IMR-90 (cell line): Measurements from ENCODE around the gene KRTAP10-7. TPM values are rescaled to one million over a fixed set of nuclear protein-coding genes. Genes with fewer than 3 reads are reported as not detected.

Experiments
- ATAC-seq: fragments of 200-7000 bp; cut with Tn5 transposase; 2 replicates; pipeline ENCODE4 v1.9.1; 2020; ENCODE audit warnings: low read depth, mild to moderate bottlenecking, moderate library complexity
- BruUV-seq: library from RNA; stranded (reverse); fragments of 400-500 nt; replicated peaks from 2 replicates; lab custom pipeline; 2021; lab: Mats Ljungman, UMichigan
- CTCF ChIA-PET: fragments of 300-600 bp; formaldehyde crosslinking; extraction: SDS; loops from one replicate; lab custom pipeline; 2021; ENCODE audit warnings: antibody characterized with exemption; lab: Yijun Ruan, JAX
- POLR2A ChIA-PET: fragments of 300-600 bp; sonication (Branson Sonifier 250); formaldehyde crosslinking; loops from one replicate; lab custom pipeline; 2022; ENCODE audit warnings: antibody characterized with exemption; ENCODE audit not compliant: unreplicated experiment; lab: Charles Lee
- DNase-seq: peaks from one replicate; pipeline ENCODE4 v3.0.0; 2013
- H2AFZ ChIP-seq: replicated peaks from 2 replicates; pipeline ENCODE3; 2013; ENCODE audit warnings: low read length, mild to moderate bottlenecking; ENCODE audit not compliant: poor library complexity
- H2AK5ac ChIP-seq: 2 replicates; pipeline ENCODE4 v1.6.1; 2013; ENCODE audit warnings: low read depth, low read length, inconsistent platforms
- H2AK9ac ChIP-seq: replicated peaks from 2 replicates; pipeline ENCODE3; 2013; ENCODE audit warnings: mild to moderate bottlenecking, low read depth, low read length, moderate library complexity; ENCODE audit not compliant: poor library complexity
- H2BK120ac ChIP-seq: 2 replicates; pipeline ENCODE4 v1.6.1; 2013; ENCODE audit warnings: low read depth, low read length, inconsistent platforms
- H2BK15ac ChIP-seq: 3 replicates; pipeline ENCODE4 v1.6.1; 2013; ENCODE audit warnings: low read depth, low read length, inconsistent platforms
- H2BK20ac ChIP-seq: 2 replicates; pipeline ENCODE4 v1.6.1; 2013; ENCODE audit warnings: low read depth, mild to moderate bottlenecking, inconsistent platforms, low read length, moderate library complexity
- H2BK5ac ChIP-seq: 2 replicates; pipeline ENCODE4 v1.6.1; 2013; ENCODE audit warnings: mild to moderate bottlenecking, low read depth, low read length, inconsistent platforms; ENCODE audit not compliant: poor library complexity, severe bottlenecking
- H3K14ac ChIP-seq: replicated peaks from 2 replicates; pipeline ENCODE4 v1.6.1; 2013; ENCODE audit warnings: low read depth, low read length, inconsistent platforms
- H3K18ac ChIP-seq: 2 replicates; pipeline ENCODE4 v1.6.1; 2013; ENCODE audit warnings: low read depth, low read length, control low read depth
- H3K23ac ChIP-seq: 2 replicates; pipeline ENCODE4 v1.6.1; 2013; ENCODE audit warnings: low read depth, low read length, inconsistent platforms
- H3K27ac ChIP-seq: 2 replicates; pipeline ENCODE4 v1.5.1; 2013; ENCODE audit warnings: mild to moderate bottlenecking, control low read depth, low read length; ENCODE audit not compliant: insufficient read depth
- H3K27me3 ChIP-seq: 2 replicates; pipeline ENCODE4 v1.6.1; 2013; ENCODE audit warnings: low read length; ENCODE audit not compliant: control insufficient read depth, insufficient read depth
- H3K36me3 ChIP-seq: 2 replicates; pipeline ENCODE4 v1.6.1; 2013; ENCODE audit warnings: low read length, mixed read lengths; ENCODE audit not compliant: control insufficient read depth, insufficient read depth
- H3K4ac ChIP-seq: 2 replicates; pipeline ENCODE4 v1.6.1; 2013; ENCODE audit warnings: low read depth, low read length, inconsistent platforms
- H3K4me1 ChIP-seq: 2 replicates; pipeline ENCODE4 v1.6.1; 2013; ENCODE audit warnings: low read length, mixed read lengths; ENCODE audit not compliant: control insufficient read depth, insufficient read depth
- H3K4me2 ChIP-seq: 2 replicates; pipeline ENCODE4 v1.6.1; 2013; ENCODE audit warnings: low read depth, mild to moderate bottlenecking, control low read depth, low read length, moderate library complexity
- H3K4me3 ChIP-seq: 2 replicates; pipeline ENCODE4 v1.5.1; 2013; ENCODE audit warnings: low read depth, mild to moderate bottlenecking, control low read depth, low read length, moderate library complexity; ENCODE audit not compliant: insufficient read depth
- H3K56ac ChIP-seq: 2 replicates; pipeline ENCODE4 v1.6.1; 2013; ENCODE audit warnings: low read length, inconsistent platforms; ENCODE audit not compliant: insufficient read depth; ENCODE audit errors: extremely low read depth
- H3K79me1 ChIP-seq, 2 experiments: 2 replicates each; pipeline ENCODE4 v1.6.1; 2013; ENCODE audit warnings: low read length in 2 of 2, inconsistent platforms in 1 of 2, low read depth in 1 of 2
- H3K9ac ChIP-seq: 2 replicates; pipeline ENCODE4 v1.6.1; 2013; ENCODE audit warnings: low read depth, low read length, control low read depth
- H3K9me1 ChIP-seq: 2 replicates; pipeline ENCODE4 v1.6.1; 2013; ENCODE audit warnings: low read length, inconsistent platforms; ENCODE audit not compliant: insufficient read depth
- H3K9me3 ChIP-seq: 2 replicates; pipeline ENCODE4 v1.6.1; 2013; ENCODE audit warnings: low read length; ENCODE audit not compliant: control insufficient read depth, insufficient read depth
- H4K20me1 ChIP-seq: 2 replicates; pipeline ENCODE4 v1.6.1; 2013; ENCODE audit warnings: low read length, inconsistent platforms; ENCODE audit not compliant: insufficient read depth
- H4K5ac ChIP-seq: 2 replicates; pipeline ENCODE4 v1.6.1; 2013; ENCODE audit warnings: mild to moderate bottlenecking, low read depth, low read length, control low read depth
- H4K8ac ChIP-seq, 2 experiments: 2 replicates each; pipeline ENCODE4 v1.6.1; 2013; ENCODE audit warnings: low read depth in 2 of 2, low read length in 2 of 2, control low read depth in 1 of 2, inconsistent platforms in 1 of 2
- H4K91ac ChIP-seq: 2 replicates; pipeline ENCODE4 v1.6.1; 2013; ENCODE audit warnings: low read depth, low read length, inconsistent platforms; ENCODE audit not compliant: insufficient read depth
- BHLHE40 ChIP-seq: fragments of 150-350 bp; IDR thresholded peaks from 2 replicates; pipeline ENCODE4 v1.6.1; 2016; ENCODE audit warnings: mild to moderate bottlenecking, low read depth, low read length
- CEBPB ChIP-seq: IDR thresholded peaks from 2 replicates; pipeline ENCODE4 v1.6.1; 2012; ENCODE audit warnings: low read depth, low read length, improper control_type of control experiment
- CHD1 ChIP-seq: IDR thresholded peaks from 2 replicates; pipeline ENCODE4 v1.6.1; 2012; ENCODE audit warnings: low read depth, low read length, improper control_type of control experiment
- FOS ChIP-seq: fragments of 150-350 bp; IDR thresholded peaks from 2 replicates; pipeline ENCODE4 v1.6.1; 2016; ENCODE audit warnings: low read depth, low read length
- MAFK ChIP-seq: IDR thresholded peaks from 2 replicates; pipeline ENCODE4 v1.6.1; 2012; ENCODE audit warnings: low read depth, low read length, improper control_type of control experiment
- MAZ ChIP-seq: IDR thresholded peaks from 2 replicates; pipeline ENCODE4 v1.6.1; 2012; ENCODE audit warnings: low read depth, mild to moderate bottlenecking, low read length, improper control_type of control experiment, moderate library complexity, borderline replicate concordance
- MXI1 ChIP-seq: IDR thresholded peaks from 2 replicates; pipeline ENCODE4 v1.6.1; 2012; ENCODE audit warnings: low read depth, mild to moderate bottlenecking, low read length, moderate library complexity, borderline replicate concordance
- NFE2L2 ChIP-seq: fragments of 150-350 bp; IDR thresholded peaks from 2 replicates; pipeline ENCODE4 v1.6.1; 2016; ENCODE audit warnings: low read depth, mild to moderate bottlenecking, low read length
- POLR2A ChIP-seq: IDR thresholded peaks from 2 replicates; pipeline ENCODE4 v1.6.1; 2012; ENCODE audit warnings: mild to moderate bottlenecking, low read depth, low read length
- RAD21 ChIP-seq: IDR thresholded peaks from 2 replicates; pipeline ENCODE4 v1.6.1; 2012; ENCODE audit warnings: low read length, improper control_type of control experiment
- RCOR1 ChIP-seq: IDR thresholded peaks from 2 replicates; pipeline ENCODE4 v1.6.1; 2012; ENCODE audit warnings: mild to moderate bottlenecking, low read length, improper control_type of control experiment; ENCODE audit not compliant: insufficient replicate concordance
- RFX5 ChIP-seq: IDR thresholded peaks from 2 replicates; pipeline ENCODE4 v1.8.0; 2012; ENCODE audit warnings: low read depth, mild to moderate bottlenecking, low read length, moderate library complexity
- SMC3 ChIP-seq: fragments of 150-350 bp; IDR thresholded peaks from 2 replicates; pipeline ENCODE4 v1.6.1; 2016; ENCODE audit warnings: low read depth, mild to moderate bottlenecking, antibody characterized with exemption, low read length, moderate library complexity
- WGBS, 2 experiments: methylation state at CpG; one replicate each; pipeline versions ENCODE4 v1.1.5 to v1.1.7; 2013; ENCODE audit warnings: missing lambda C conversion rate in 2 of 2; ENCODE audit not compliant: insufficient read length in 1 of 2; ENCODE audit errors: extremely low coverage in 2 of 2; 5-methylcytosine and 5-hydroxymethylcytosine counted together
- dilution Hi-C: fragments of 300-500 bp; cut with HindIII; formaldehyde crosslinking; loops from one replicate; pipeline ENCODE4 v1.14.3; 2018; ENCODE audit warnings: low sequenced_read_pairs; ENCODE audit not compliant: unreplicated experiment
- in situ Hi-C: fragments of 300-500 bp; cut with MboI; formaldehyde crosslinking; loops from 3 replicates; pipeline ENCODE4 v1.14.3; 2019; ENCODE audit warnings: low sequenced_read_pairs, inconsistent platforms, mixed read lengths
- intact Hi-C: fragments of 100-400 bp; cut with micrococcal nuclease; formaldehyde crosslinking; loops from 2 replicates; pipeline ENCODE4 v1.10.0; 2022
- polyA plus RNA-seq, 3 experiments: library from polyadenylated mRNA; depleted of rRNA; stranded (reverse); fragments of >200 nt; gene quantifications; 2 replicates each; pipeline ENCODE4 v1.2.3, GENCODE V29; 2012; ENCODE audit warnings: low replicate concordance in 1 of 3
- total RNA-seq: library from RNA; depleted of rRNA; stranded (reverse); fragments of >200 nt; gene quantifications from 2 replicates; pipeline ENCODE4 v1.2.3, GENCODE V29; 2012
- TF ChIP-seq, protein P1 (sequence below): conservative IDR thresholded peaks from 2 replicates; pipeline ENCODE4 v1.5.1; 2012; ENCODE audit warnings: mild to moderate bottlenecking, low read depth, low read length, improper control_type of control experiment
- TF ChIP-seq, protein P2 (sequence below): fragments of 150-350 bp; IDR thresholded peaks from 2 replicates; pipeline ENCODE4 v1.6.1; 2017; ENCODE audit warnings: mild to moderate bottlenecking, antibody characterized with exemption, low read length, low read depth
- TF ChIP-seq, protein P3 (sequence below): fragments of 150-350 bp; IDR thresholded peaks from 2 replicates; pipeline ENCODE4 v1.6.1; 2016; ENCODE audit warnings: low read depth, mild to moderate bottlenecking, low read length, moderate library complexity, borderline replicate concordance

The KRTAP10-7 gene
- total and polyA plus RNA-seq, 2 of the 4 experiments (the other 2 are of a cell fraction), result not detected

DNA sequence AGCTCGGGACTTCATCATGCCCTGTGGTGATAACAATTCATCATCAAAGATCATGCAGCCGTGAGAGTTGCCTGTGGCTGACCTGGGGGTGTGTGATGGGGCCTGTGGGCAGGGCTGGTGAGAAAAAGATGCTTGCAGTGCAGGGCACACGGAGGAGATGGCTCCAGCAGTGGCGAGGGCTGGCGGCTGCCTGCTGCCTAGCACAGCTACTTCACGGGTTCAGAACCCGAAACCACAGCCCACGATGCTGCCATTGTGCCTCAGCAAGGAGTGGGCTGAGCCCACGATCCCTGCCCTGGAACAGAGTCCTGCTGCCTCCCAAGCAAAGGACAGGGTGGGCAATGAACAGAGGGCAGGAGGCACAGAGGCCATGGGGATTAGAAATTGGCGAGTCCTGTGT is 25.9 kb downstream of the KRTAP10-7 start:
- intact Hi-C loops, result no loop called here
- H3K4ac ChIP-seq, result no peak overlapping the region
- no peak overlapping the region for H3K18ac ChIP-seq
- no peak overlapping the region for H2BK5ac ChIP-seq
- no peak for TF ChIP-seq CEBPB
- TF ChIP-seq, protein P1, sequence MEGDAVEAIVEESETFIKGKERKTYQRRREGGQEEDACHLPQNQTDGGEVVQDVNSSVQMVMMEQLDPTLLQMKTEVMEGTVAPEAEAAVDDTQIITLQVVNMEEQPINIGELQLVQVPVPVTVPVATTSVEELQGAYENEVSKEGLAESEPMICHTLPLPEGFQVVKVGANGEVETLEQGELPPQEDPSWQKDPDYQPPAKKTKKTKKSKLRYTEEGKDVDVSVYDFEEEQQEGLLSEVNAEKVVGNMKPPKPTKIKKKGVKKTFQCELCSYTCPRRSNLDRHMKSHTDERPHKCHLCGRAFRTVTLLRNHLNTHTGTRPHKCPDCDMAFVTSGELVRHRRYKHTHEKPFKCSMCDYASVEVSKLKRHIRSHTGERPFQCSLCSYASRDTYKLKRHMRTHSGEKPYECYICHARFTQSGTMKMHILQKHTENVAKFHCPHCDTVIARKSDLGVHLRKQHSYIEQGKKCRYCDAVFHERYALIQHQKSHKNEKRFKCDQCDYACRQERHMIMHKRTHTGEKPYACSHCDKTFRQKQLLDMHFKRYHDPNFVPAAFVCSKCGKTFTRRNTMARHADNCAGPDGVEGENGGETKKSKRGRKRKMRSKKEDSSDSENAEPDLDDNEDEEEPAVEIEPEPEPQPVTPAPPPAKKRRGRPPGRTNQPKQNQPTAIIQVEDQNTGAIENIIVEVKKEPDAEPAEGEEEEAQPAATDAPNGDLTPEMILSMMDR, result no peak
- TF ChIP-seq MAFK, result no peak
- no peak for TF ChIP-seq RCOR1
- no peak for TF ChIP-seq FOS
- TF ChIP-seq MXI1, result no peak
- no peak for TF ChIP-seq MAZ
- TF ChIP-seq NFE2L2, result no peak
- TF ChIP-seq, protein P2, sequence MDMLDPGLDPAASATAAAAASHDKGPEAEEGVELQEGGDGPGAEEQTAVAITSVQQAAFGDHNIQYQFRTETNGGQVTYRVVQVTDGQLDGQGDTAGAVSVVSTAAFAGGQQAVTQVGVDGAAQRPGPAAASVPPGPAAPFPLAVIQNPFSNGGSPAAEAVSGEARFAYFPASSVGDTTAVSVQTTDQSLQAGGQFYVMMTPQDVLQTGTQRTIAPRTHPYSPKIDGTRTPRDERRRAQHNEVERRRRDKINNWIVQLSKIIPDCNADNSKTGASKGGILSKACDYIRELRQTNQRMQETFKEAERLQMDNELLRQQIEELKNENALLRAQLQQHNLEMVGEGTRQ, result no peak
- TF ChIP-seq RAD21, result no peak
- TF ChIP-seq RFX5, result no peak
- TF ChIP-seq, protein P3, sequence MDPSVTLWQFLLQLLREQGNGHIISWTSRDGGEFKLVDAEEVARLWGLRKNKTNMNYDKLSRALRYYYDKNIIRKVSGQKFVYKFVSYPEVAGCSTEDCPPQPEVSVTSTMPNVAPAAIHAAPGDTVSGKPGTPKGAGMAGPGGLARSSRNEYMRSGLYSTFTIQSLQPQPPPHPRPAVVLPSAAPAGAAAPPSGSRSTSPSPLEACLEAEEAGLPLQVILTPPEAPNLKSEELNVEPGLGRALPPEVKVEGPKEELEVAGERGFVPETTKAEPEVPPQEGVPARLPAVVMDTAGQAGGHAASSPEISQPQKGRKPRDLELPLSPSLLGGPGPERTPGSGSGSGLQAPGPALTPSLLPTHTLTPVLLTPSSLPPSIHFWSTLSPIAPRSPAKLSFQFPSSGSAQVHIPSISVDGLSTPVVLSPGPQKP, result no peak
- no peak for TF ChIP-seq SMC3
- no peak for TF ChIP-seq BHLHE40
- TF ChIP-seq CHD1, result no peak
- no peak for TF ChIP-seq POLR2A
- no TSS peak for BruUV-seq
- 0 out of 2 replicates have a peak, but pooled peaks cover 1% of the 10 kb centered on the region for H3K9me3 ChIP-seq
- dilution Hi-C loops, result no loop called here
- ChIA-PET POLR2A (no interaction called here), CTCF (no interaction called here)
- no peak overlapping the region for H4K91ac ChIP-seq
- H2BK120ac ChIP-seq, result no peak overlapping the region
- no peaks in the 10 kb centered on the region for H3K9me1 ChIP-seq
- no peak overlapping the region for H4K5ac ChIP-seq
- H3K36me3 ChIP-seq, result no peaks in the 10 kb centered on the region
- no peak overlapping the region for H3K56ac ChIP-seq
- H3K27me3 ChIP-seq, result peaks cover 2% of the 10 kb centered on the region; the same call in 1 of the 2 replicates
- DNase-seq (no peak), ATAC-seq (no peak)
- no peak overlapping the region for H3K14ac ChIP-seq
- 43% methylated on average over 2 of the region's 10 CpGs; no CpG with 5 or more reads in 1 of the 2 experiments for WGBS, 2 experiments
- H3K27ac ChIP-seq, result no peak overlapping the region
- no peaks in the 10 kb centered on the region for H3K4me1 ChIP-seq
- in situ Hi-C loops, result no loop called here
- H3K79me1 ChIP-seq, result no peaks in the 10 kb centered on the region
- H4K8ac ChIP-seq, result no peak overlapping the region
- no peaks in the 10 kb centered on the region for H4K20me1 ChIP-seq
- no peak overlapping the region for H2AK5ac ChIP-seq
- no peak overlapping the region for H3K9ac ChIP-seq
- H2BK20ac ChIP-seq, result no peak overlapping the region
- no peak overlapping the region for H3K4me3 ChIP-seq
- no peak overlapping the region for H2BK15ac ChIP-seq
- no peak overlapping the region for H2AFZ ChIP-seq
- no peak overlapping the region for H3K4me2 ChIP-seq
- H3K23ac ChIP-seq, result no peak overlapping the region
- no peak overlapping the region for H2AK9ac ChIP-seq
